ENCODE data around the gene ITGB6.

GRCh38 chr2:160096409-160096808 is 103.7 kb downstream of the ITGB6 start:
- no peak for TF ChIP-seq CTCF (IDR thresholded peaks at IDR 0.05; ENCODE audit: poor library complexity)
- no peak for TF ChIP-seq EZH2phosphoT487 (IDR thresholded peaks at IDR 0.05; ENCODE audit: low read depth, severe bottlenecking, unreplicated experiment)
